Motor neuron (in vitro differentiated cells): ENCODE data around the gene ABRACL. TPM values are rescaled to one million over a fixed set of nuclear protein-coding genes. Genes with fewer than 3 reads are reported as not detected.
"Not testable (repeated sequence)": the region's sequence is repeated elsewhere in the genome, so short reads cannot be mapped to it uniquely, and the experiment has no call there.

Source experiments
- ATAC-seq, 8 experiments: fragments of 200-7000 bp; cut with Tn5 transposase; replicated peaks in 6 of 8; 2 replicates each; pipeline ENCODE4 v1.8.0; 2021; ENCODE audit warnings: mild to moderate bottlenecking in 8 of 8, moderate library complexity in 8 of 8
- H3K27ac ChIP-seq, 2 donors: fragments of 250-450 bp; sonication (Bioruptor Pico); 2 replicates each; pipeline ENCODE4 v1.9.0; 2021; ENCODE audit warnings: antibody characterized with exemption in 2 of 2, mild to moderate bottlenecking in 2 of 2, moderate library complexity in 1 of 2
- H3K4me1 ChIP-seq, 2 donors: fragments of 250-450 bp; sonication (Bioruptor Pico); replicated peaks in 1 of 2; 2 replicates each; pipeline ENCODE4 v1.6.1; 2021; ENCODE audit warnings: antibody characterized with exemption in 2 of 2, mild to moderate bottlenecking in 2 of 2, moderate library complexity in 1 of 2
- H3K4me3 ChIP-seq, 5 donors: fragments of 250-450 bp; sonication (Bioruptor Pico); 2 replicates each; pipeline ENCODE4 v1.9.0; 2021; ENCODE audit warnings: antibody characterized with exemption in 5 of 5, mild to moderate bottlenecking in 5 of 5, moderate library complexity in 4 of 5
- WGBS, 10 experiments: fragments of 450-650 bp; shearing (Covaris generic); methylation state at CpG; one replicate each; pipeline ENCODE4 v1.0.0; 2022; 5-methylcytosine and 5-hydroxymethylcytosine counted together
- in situ Hi-C, 9 experiments: fragments of 400-800 bp; cut with MboI; loops; one replicate each; pipeline ENCODE4 v1.15.0; 2021; ENCODE audit warnings: low sequenced_read_pairs in 9 of 9, low pct_unique_long_range_greater_than_20kb in 2 of 9; ENCODE audit not compliant: unreplicated experiment in 9 of 9
- total RNA-seq, 8 experiments: library from RNA; unstranded; fragments of 300-600 nt; gene quantifications; 2 replicates each; pipeline versions ENCODE4 v1.2.3 to v1.2.4, GENCODE V29; 2022

Gene ABRACL
- total RNA-seq, 8 experiments from 2014 or later = 13.9 to 61.3 (median 26.6) TPM

DNA sequence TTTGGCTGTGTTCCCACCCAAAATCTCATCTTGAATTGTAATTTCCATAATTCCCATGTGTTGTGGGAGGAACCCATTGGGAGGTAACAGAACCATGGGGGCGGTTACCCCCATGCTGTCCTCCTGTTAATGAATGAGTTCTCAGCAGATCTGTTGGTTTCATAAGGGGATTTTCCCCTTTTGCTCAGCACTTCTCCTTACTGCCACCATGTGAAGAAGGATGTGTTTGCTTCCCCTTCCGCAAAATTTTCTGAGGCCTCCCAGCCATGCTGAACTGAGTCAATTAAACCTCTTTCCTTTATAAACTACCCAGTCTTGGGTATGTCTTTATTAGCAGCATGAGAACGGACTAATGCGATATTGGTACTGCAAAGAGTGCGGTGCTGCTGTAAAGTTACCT is 35.6 kb upstream of the ABRACL start:
- H3K4me3 ChIP-seq, ATAC-seq, H3K27ac ChIP-seq, H3K4me1 ChIP-seq, in situ Hi-C loops: not testable (repeated sequence)
- 87 to 100% (median 100%) methylated on average over 1 to 5 of the region's 5 CpGs; no CpG with 5 or more reads in 3 of the 10 experiments for WGBS, 10 experiments

DNA sequence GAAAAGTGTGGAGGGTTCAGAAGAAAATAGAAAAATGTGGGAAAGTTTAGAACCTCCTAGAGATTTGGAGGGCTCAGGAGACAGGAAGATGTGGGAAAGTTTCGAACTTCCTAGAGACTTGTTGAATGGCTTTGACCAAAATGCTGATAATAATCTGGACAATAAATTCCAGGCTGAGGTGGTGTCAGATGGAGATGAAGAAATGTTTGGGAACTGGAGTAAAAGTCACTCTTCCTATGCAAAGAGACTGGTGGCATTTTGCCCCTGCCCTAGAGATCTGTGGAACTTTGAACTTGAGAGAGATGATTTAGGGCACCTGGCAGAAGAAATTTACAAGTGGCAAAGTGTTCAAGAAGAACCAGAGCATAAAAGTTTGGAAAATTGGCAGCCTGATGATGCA is 35.1 kb upstream of the ABRACL start:
- in situ Hi-C loops, ATAC-seq, H3K4me1 ChIP-seq, H3K4me3 ChIP-seq, H3K27ac ChIP-seq: not testable (repeated sequence)
- 80 to 100% (median 100%) methylated on average over 1 of the region's 1 CpG; no CpG with 5 or more reads in 7 of the 10 experiments for WGBS, 10 experiments

DNA sequence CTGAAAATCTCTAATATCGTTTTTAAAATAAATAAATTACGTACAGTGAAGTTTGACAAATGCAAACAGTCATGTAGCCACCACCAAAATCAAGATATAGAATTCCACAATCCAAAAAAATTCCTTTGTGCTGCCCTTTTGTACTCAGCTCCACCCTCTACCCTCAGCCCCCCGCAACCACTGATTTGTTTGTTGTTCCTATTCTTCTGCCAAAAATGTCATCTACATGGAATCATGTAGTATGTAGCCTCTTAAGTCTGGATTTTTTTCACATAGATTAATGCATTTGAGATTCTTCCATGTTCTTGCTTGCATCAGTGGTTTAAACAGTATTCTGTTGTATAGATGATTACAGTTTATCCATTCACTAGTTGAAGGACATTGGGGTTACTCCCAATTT is 32.0 kb upstream of the ABRACL start:
- no peak for ATAC-seq
- no peak overlapping the region for H3K27ac ChIP-seq
- H3K4me3 ChIP-seq = no peak overlapping the region
- WGBS, 10 experiments = 56 to 100% (median 86%) methylated on average over 1 to 3 of the region's 3 CpGs
- in situ Hi-C loops = no loop called here
- no peaks in the 10 kb centered on the region for H3K4me1 ChIP-seq

DNA sequence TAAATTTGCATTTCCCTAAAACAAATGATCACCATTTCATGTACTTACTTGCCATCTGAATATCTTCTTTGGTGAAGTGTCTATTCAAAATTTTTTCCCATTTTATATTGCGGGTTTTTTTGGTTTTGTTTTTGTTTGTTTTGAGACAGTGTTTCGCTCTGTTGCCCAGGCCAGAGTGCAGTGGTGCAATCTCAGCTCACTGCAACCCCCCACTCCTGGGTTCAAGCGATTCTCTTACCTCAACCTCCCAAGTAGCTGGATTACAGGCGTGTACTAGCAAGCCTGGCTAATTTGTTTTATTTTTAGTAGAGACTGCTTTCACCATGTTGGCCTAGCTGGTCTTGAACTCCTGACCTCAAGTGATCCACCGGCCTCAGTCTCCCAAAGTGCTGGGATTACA is 31.4 kb upstream of the ABRACL start:
- Histone ChIP-seq H3K27ac (no peak overlapping the region), H3K4me1 (no peaks in the 10 kb centered on the region), H3K4me3 (no peak overlapping the region)
- 64 to 100% (median 87%) methylated on average over 1 to 5 of the region's 5 CpGs for WGBS, 10 experiments
- in situ Hi-C loops = no loop called here
- no peak for ATAC-seq

DNA sequence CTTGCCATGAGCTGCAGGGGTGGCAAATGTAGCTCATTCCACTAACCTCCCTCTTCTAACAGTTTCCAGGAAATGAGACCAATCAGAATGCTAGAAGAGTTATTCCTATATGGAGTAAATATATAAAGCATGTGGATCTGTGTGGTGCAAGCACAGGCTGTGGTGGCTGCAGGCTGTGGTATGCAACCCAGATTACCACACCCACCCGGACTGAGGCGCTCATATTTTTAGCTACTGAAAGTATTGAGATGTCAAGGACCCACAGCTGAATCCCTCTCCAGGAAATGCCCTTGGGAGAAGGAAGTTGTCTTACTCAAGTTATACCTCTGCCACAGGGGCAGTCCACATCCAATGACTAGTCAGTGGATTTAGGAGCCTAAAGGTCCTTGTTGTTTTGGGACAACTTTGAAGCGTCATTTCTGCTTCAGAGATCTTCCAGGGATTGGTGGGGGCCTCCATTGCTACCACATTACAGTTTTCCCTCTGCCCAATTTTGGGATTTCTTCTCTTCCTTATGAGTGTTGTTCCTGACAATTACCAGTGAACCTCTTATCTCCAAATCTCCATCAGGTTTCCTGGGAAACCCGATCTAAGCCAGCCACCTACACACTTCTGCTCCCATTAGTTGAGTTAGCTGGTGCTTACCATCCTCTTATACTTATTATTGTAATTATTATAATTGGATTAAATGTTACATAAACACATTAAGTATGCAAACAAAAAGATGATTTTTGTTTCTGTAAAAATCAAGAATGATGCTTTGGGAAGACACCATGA is 28.4 kb upstream of the ABRACL start:
- in situ Hi-C loops = loop anchor here in 1 of 9 experiments (25.0 kb wide), 1 partner anchor 188 kb away; no protein-coding TSS in a partner anchor
- Histone ChIP-seq H3K4me1 (no peaks in the 10 kb centered on the region), H3K4me3 (no peak overlapping the region), H3K27ac (no peak overlapping the region)
- peak in 3 of 8 experiments; percentile 45 to 67 (median 58) for ATAC-seq
- 55 to 100% (median 86%) methylated on average over 1 to 4 of the region's 4 CpGs; no CpG with 5 or more reads in 1 of the 10 experiments for WGBS, 10 experiments

DNA sequence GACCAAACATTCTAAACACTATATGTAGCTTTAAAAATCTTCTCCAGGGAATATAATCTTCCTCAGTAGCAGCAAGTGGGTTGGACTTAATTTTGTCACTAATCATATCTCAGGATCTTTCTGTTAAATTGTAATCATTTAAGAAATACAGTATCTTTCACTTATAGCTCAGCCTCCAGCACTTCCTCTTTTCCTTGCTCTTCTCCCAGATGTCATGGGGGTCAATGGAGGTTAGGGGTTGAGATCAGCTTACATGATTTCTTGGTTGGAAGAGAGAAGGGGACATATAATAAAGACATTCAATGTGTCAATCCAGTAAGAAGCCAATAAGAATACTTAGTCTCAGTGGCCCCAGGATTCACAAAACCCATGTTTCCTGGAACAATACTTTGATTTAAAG is 24.8 kb upstream of the ABRACL start:
- no peak overlapping the region for H3K27ac ChIP-seq
- H3K4me3 ChIP-seq = no peak overlapping the region
- H3K4me1 ChIP-seq = no peaks in the 10 kb centered on the region
- in situ Hi-C loops = loop anchor here in 1 of 9 experiments (25.0 kb wide), 1 partner anchor 191 kb away; no protein-coding TSS in a partner anchor
- ATAC-seq = no peak

DNA sequence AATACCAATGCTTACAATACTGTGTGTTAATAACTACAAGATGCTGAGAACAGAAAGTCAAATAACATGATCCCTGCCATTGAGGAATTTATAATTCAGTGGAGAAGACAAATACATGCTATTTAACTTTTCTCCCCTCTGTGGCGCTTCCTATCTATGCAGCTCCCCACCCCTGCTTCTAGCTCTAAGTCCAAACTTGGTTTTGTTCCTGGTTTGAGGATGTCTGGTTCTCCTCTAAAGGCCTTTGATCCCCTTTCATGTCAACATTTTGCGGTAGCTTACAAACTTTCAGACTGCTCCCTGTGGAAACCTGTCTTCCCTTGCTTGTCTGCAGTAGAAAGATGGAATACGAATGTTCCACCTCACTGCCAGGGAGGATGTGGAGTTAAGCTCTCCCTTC is 22.1 kb upstream of the ABRACL start:
- in situ Hi-C loops = loop anchor here in 1 of 9 experiments (25.0 kb wide), 1 partner anchor 194 kb away; no protein-coding TSS in a partner anchor
- Histone ChIP-seq H3K4me1 (no peaks in the 10 kb centered on the region), H3K27ac (no peak overlapping the region), H3K4me3 (no peak overlapping the region)
- 33 to 100% (median 86%) methylated on average over 1 to 3 of the region's 3 CpGs; no CpG with 5 or more reads in 1 of the 10 experiments for WGBS, 10 experiments
- ATAC-seq = no peak

DNA sequence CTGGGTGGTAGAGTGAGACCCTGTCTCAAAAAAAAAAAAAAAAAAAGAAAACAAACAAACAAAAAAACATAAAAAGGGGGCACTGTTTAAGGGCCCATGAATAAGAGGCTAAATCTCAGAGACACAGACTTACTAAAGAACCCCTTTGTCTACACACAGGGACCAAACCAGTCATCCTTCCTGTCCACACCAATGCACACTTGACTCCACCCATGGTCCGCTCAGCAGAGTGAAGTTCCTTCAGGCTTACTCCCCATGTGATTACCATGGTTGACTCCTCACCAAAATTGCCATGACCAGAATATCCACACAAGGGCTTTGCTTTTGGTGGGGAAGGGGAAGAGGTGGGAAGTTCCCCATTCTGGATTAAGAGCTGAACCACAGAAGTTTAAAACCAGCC is 21.1 kb upstream of the ABRACL start:
- WGBS, 10 experiments = 67 to 100% (median 100%) methylated on average over 1 of the region's 1 CpG; no CpG with 5 or more reads in 5 of the 10 experiments
- H3K27ac ChIP-seq = no peak overlapping the region
- H3K4me3 ChIP-seq = no peak overlapping the region
- ATAC-seq = no peak
- H3K4me1 ChIP-seq = no peaks in the 10 kb centered on the region
- in situ Hi-C loops = loop anchor here in 1 of 9 experiments (25.0 kb wide), 1 partner anchor 195 kb away; no protein-coding TSS in a partner anchor

DNA sequence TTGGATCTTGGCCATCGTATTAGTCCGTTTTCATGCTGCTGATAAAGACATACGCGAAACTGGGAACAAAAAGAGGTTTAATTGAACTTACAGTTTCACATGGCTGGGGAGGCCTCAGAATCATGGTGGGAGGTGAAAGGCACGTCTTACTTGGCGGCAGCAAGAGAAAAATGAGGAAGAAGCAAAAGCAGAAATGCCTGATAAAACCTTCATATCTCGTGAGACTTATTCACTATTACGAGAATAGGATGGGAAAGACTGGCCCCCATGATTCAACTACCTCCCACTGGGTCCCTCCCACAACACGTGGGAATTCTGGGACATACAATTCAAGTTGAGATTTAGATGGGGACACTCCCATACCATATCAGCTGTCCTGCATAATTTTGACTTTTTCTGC is 20.4 kb upstream of the ABRACL start:
- in situ Hi-C loops = loop anchor here in 1 of 9 experiments (25.0 kb wide), 1 partner anchor 196 kb away; no protein-coding TSS in a partner anchor
- ATAC-seq = no peak
- 48 to 100% (median 89%) methylated on average over 1 to 9 of the region's 9 CpGs for WGBS, 10 experiments

DNA sequence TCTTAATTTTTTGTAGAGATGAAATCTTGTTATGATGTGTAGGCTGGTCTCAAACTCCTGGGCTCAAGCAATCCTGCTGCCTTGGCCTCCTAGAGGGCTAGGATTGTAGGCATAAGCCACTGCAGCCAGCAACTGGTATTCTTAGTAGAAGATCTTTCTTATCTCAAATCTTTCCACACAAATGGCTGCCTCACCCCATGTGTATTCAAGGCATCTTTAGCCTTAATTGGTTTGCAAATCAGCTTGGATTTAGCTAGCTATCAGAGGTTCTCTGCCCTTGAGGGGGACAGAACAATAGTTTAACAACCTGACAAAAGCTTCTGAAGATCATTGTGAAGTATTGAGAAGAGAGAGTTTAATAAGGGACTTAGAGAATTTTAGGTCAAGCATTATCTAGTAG is 17.9 kb upstream of the ABRACL start:
- in situ Hi-C loops = loop anchor here in 1 of 9 experiments (25.0 kb wide), 1 partner anchor 198 kb away; no protein-coding TSS in a partner anchor
- Histone ChIP-seq H3K27ac (no peak overlapping the region), H3K4me1 (no peaks in the 10 kb centered on the region), H3K4me3 (no peak overlapping the region)
- no peak for ATAC-seq

More for the DNA sequence above, 20.4 kb upstream of the ABRACL start:
- no peak overlapping the region for H3K27ac ChIP-seq
- H3K4me1 ChIP-seq = no peaks in the 10 kb centered on the region
- no peak overlapping the region for H3K4me3 ChIP-seq

DNA sequence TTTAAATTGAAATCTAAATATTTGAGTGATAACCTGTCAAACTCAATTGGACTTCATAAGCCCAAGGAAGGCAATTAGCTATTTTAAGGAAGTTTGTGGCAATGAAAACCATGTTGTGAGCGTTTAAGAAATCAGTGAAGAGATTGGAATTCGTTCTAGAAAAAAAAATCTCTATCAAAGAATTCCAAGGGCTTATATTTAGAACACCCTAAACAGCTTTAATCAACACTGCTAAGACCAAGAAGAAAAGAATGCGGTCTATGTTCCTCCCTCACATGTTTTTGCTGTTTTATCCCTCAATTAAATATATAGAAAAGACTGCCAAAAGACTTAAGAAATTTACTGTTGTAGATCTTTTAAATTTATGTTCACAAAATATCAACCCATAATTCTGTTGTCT is 16.6 kb upstream of the ABRACL start:
- Histone ChIP-seq H3K4me3 (no peak overlapping the region), H3K4me1 (peaks cover 5% of the 10 kb centered on the region in 2 donors), H3K27ac (no peak overlapping the region)
- 36 to 100% (median 78%) methylated on average over 1 to 3 of the region's 3 CpGs for WGBS, 10 experiments
- in situ Hi-C loops = loop anchor here in 1 of 9 experiments (25.0 kb wide), 1 partner anchor 200 kb away; no protein-coding TSS in a partner anchor
- no peak for ATAC-seq

DNA sequence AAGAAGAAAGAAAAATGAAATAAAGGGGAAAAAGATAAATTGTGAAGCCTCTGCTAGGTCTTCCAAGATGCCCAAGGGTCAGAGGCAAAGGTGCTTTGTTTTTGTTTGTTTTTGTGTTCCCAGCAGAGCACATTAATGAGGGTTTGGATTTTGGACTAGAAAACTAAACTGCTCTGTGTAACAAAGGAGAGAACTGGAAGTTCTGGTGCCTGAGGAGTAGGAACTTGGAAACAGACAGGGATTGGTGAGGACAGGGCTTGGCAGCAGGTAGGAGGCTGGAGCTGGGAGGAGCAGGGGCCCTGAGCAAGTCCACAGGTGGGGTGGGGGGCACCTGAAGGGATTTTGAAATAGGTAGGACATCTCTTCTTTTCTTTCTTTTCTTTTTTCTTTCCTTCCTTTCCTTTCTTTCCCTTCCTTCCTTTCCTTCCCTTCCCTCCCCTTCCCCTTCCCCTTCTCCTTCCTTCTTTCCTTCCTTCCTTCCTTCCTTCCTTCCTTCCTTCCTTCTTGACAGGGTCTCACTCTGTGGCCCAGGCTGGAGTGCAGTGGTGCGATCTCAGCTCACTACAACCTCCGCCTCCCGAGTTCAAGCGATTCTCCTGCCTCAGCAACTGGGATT is 15.3 kb upstream of the ABRACL start:
- ATAC-seq = no peak
- Histone ChIP-seq H3K27ac (no peak overlapping the region), H3K4me3 (no peak overlapping the region), H3K4me1 (peaks cover 9 to 10% of the 10 kb centered on the region in 2 donors)
- in situ Hi-C loops = loop anchor here in 1 of 9 experiments (25.0 kb wide), 1 partner anchor 201 kb away; no protein-coding TSS in a partner anchor
- WGBS, 10 experiments = 54 to 100% (median 93%) methylated on average over 1 to 4 of the region's 4 CpGs; no CpG with 5 or more reads in 3 of the 10 experiments

DNA sequence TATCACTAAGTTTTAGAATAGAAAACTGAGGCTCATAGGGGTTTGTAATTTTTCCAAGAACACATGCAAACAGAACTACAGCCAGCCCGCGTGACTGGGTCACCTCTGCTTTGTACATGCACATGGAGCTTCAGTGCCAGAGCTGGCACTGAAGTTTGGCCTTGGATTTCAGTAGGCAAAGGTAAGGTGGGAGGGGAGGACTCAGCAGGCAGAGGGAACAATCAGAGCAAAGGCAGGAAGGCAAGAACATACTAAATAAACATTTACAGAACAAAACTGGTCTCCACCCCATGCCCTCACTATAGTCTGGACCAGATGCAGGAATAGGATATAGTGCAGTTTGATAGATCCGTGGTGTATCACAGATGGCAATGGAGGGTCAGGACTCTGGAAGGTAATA is 13.6 kb upstream of the ABRACL start:
- no peak overlapping the region for H3K27ac ChIP-seq
- 33 to 100% (median 82%) methylated on average over 1 to 3 of the region's 3 CpGs; no CpG with 5 or more reads in 1 of the 10 experiments for WGBS, 10 experiments
- H3K4me1 ChIP-seq = peaks cover 9 to 10% of the 10 kb centered on the region in 2 donors
- in situ Hi-C loops = loop anchor here in 1 of 9 experiments (25.0 kb wide), 1 partner anchor 203 kb away; no protein-coding TSS in a partner anchor
- ATAC-seq = no peak
- H3K4me3 ChIP-seq = no peak overlapping the region
